Left renal pelvis (tissue), 4 donors: Measurements from ENCODE around the gene TMEM184C. TPM values are rescaled to one million over a fixed set of nuclear protein-coding genes. Genes with fewer than 3 reads are reported as not detected.

Experiments used
- DNase-seq, 4 donors: peaks; one replicate each; pipeline ENCODE4 v3.0.0-alpha.2; 2013; ENCODE audit warnings: low read depth in 4 of 4, low spot score in 3 of 4
- polyA plus RNA-seq, 4 donors: library from polyadenylated mRNA; unstranded; fragments of 120-200 nt; gene quantifications; one replicate each; pipeline ENCODE4 v1.2.1, GENCODE V29; 2013; ENCODE audit not compliant: insufficient read length in 4 of 4

TMEM184C gene
- polyA plus RNA-seq, 4 donors = 48.4 to 57.6 (median 54.7) TPM

- no peak for DNase-seq
These were observed 100.7 kb downstream of the TMEM184C start for GRCh38 chr4:147717878-147718277.

Other genes with a start within 250 kb of the TMEM184C start
- gene EDNRA, start 136.3 kb upstream of the TMEM184C start, polyA plus RNA-seq = 100 to 1,000 TPM in 1 of 4 donors, 10 to 100 TPM in 3; 44.6 to 114 (median 76.8) TPM
- gene PRMT9, start 66.8 kb downstream of the TMEM184C start, polyA plus RNA-seq = 10 to 100 TPM; 17.4 to 30.2 (median 27.3) TPM
- gene ARHGAP10, start 114.7 kb downstream of the TMEM184C start, polyA plus RNA-seq = 10 to 100 TPM; 17.8 to 20.0 (median 19.0) TPM